Thoracic aorta (tissue), 2 donors: ENCODE results near the gene NCOA4. TPM values are rescaled to one million over a fixed set of nuclear protein-coding genes. Genes with fewer than 3 reads are reported as not detected.
"Not testable (repeated sequence)": the region's sequence is repeated elsewhere in the genome, so short reads cannot be mapped to it uniquely, and the experiment has no call there.

Experiments
- ATAC-seq: fragments of 150-250 bp; one replicate; pipeline ENCODE4 v1.8.0; 2017; ENCODE audit warnings: low read depth; ENCODE audit not compliant: insufficient number of reproducible peaks, low FRiP score
- DNase-seq: peaks from one replicate; pipeline ENCODE4 v3.0.0-alpha.2; 2020; ENCODE audit warnings: low spot score
- H3K27ac ChIP-seq, 2 donors: fragments of 200-600 bp; sonication (generic); 1 replicate in 1 of 2; 2 replicates in 1 of 2; pipeline ENCODE4 v1.5.1; 2016; ENCODE audit warnings: mild to moderate bottlenecking in 2 of 2, moderate library complexity in 2 of 2
- H3K27me3 ChIP-seq: fragments of 200-600 bp; sonication (generic); replicated peaks from 2 replicates; pipeline ENCODE4 v1.6.0; 2016; ENCODE audit warnings: mild to moderate bottlenecking; ENCODE audit not compliant: insufficient read depth
- H3K36me3 ChIP-seq: fragments of 200-600 bp; sonication (generic); one replicate; pipeline ENCODE4 v1.5.1; 2016
- H3K4me1 ChIP-seq, 2 donors: fragments of 200-600 bp; sonication (generic); 1 replicate in 1 of 2; 2 replicates in 1 of 2; pipeline versions ENCODE4 v1.5.1 to v1.6.0; 2016; ENCODE audit warnings: low read depth in 2 of 2, mild to moderate bottlenecking in 1 of 2; ENCODE audit not compliant: control insufficient read depth in 1 of 2
- H3K4me3 ChIP-seq: fragments of 200-600 bp; sonication (generic); 2 replicates; pipeline ENCODE4 v1.5.1; 2016; ENCODE audit warnings: mild to moderate bottlenecking
- H3K9me3 ChIP-seq: fragments of 200-600 bp; sonication (generic); 2 replicates; pipeline ENCODE4 v1.5.1; 2016
- total RNA-seq, 2 donors: library from RNA; depleted of rRNA; stranded (reverse); fragments of >200 nt; gene quantifications; one replicate each; pipeline versions ENCODE4 v1.1.0 to v1.2.3, GENCODE V29; 2016
- TF ChIP-seq, protein P1 (sequence below): fragments of 200-600 bp; sonication (generic); IDR thresholded peaks from one replicate; pipeline ENCODE4 v1.5.1; 2019; ENCODE audit warnings: antibody characterized with exemption

The NCOA4 gene
- total RNA-seq, 2 donors from 2014 or later, result 101 to 111 TPM

- H3K9me3 ChIP-seq, result no peaks in the 10 kb centered on the region
- H3K27me3 ChIP-seq, result no peaks in the 10 kb centered on the region
- no peaks in the 10 kb centered on the region for H3K4me1 ChIP-seq
- no peak for DNase-seq
- TF ChIP-seq, protein P1, sequence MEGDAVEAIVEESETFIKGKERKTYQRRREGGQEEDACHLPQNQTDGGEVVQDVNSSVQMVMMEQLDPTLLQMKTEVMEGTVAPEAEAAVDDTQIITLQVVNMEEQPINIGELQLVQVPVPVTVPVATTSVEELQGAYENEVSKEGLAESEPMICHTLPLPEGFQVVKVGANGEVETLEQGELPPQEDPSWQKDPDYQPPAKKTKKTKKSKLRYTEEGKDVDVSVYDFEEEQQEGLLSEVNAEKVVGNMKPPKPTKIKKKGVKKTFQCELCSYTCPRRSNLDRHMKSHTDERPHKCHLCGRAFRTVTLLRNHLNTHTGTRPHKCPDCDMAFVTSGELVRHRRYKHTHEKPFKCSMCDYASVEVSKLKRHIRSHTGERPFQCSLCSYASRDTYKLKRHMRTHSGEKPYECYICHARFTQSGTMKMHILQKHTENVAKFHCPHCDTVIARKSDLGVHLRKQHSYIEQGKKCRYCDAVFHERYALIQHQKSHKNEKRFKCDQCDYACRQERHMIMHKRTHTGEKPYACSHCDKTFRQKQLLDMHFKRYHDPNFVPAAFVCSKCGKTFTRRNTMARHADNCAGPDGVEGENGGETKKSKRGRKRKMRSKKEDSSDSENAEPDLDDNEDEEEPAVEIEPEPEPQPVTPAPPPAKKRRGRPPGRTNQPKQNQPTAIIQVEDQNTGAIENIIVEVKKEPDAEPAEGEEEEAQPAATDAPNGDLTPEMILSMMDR, result no peak
- H3K27ac ChIP-seq, result no peak overlapping the region
- H3K36me3 ChIP-seq, result peaks cover 27% of the 10 kb centered on the region
- H3K4me3 ChIP-seq, result no peak overlapping the region
- no peak for ATAC-seq
Measured at GRCh38 chr10:46001187-46001756, 29.2 kb downstream of the NCOA4 start.

- TF ChIP-seq, protein P1, result no peak
- Histone ChIP-seq H3K27me3 (no peaks in the 10 kb centered on the region), H3K36me3 (peaks cover 22% of the 10 kb centered on the region), H3K9me3 (no peaks in the 10 kb centered on the region), H3K27ac (no peak overlapping the region), H3K4me1 (no peaks in the 10 kb centered on the region), H3K4me3 (no peak overlapping the region)
- DNase-seq, result no peak
- ATAC-seq, result no peak
Measured at GRCh38 chr10:46000538-46000937, 29.9 kb downstream of the NCOA4 start.

DNA sequence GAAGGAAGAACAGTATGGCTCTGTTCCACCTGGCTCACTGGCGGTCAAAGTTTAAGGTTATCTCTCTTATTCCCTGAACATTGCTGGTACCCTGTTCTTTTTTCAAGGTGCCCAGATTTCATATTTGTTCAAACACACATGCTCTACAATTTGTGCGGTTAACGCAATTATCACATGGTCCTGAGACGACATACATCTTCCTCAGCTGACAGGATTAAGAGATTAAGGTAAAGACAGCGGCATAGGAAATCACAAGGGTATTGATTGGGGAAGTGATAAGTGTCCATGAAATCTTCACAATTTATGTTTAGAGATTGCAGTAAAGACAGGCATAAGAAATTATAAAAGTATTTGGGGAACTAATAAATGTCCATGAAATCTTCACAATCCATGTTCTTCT, 30.5 kb downstream of the NCOA4 start:
- H3K4me3 ChIP-seq, ATAC-seq, H3K27me3 ChIP-seq, H3K4me1 ChIP-seq, DNase-seq, H3K9me3 ChIP-seq, H3K27ac ChIP-seq: not testable (repeated sequence)
- peaks cover 19% of the 10 kb centered on the region for H3K36me3 ChIP-seq

- TF ChIP-seq, protein P1, result no peak
- Histone ChIP-seq H3K4me3 (no peak overlapping the region), H3K36me3 (peaks cover 9% of the 10 kb centered on the region), H3K27me3 (no peaks in the 10 kb centered on the region), H3K27ac (no peak overlapping the region), H3K9me3 (no peaks in the 10 kb centered on the region), H3K4me1 (no peaks in the 10 kb centered on the region)
- DNase-seq (no peak), ATAC-seq (no peak)
Measured at GRCh38 chr10:45997994-45998763, 32.2 kb downstream of the NCOA4 start.

- TF ChIP-seq, protein P1, result no peak
- DNase-seq, result no peak
- no peaks in the 10 kb centered on the region for H3K4me1 ChIP-seq
- no peak overlapping the region for H3K4me3 ChIP-seq
- no peak for ATAC-seq
- peaks cover 7% of the 10 kb centered on the region for H3K36me3 ChIP-seq
- no peak overlapping the region for H3K27ac ChIP-seq
- no peaks in the 10 kb centered on the region for H3K27me3 ChIP-seq
- H3K9me3 ChIP-seq, result no peaks in the 10 kb centered on the region
Measured at GRCh38 chr10:45997557-45997956, 32.9 kb downstream of the NCOA4 start.

- not testable (repeated sequence) for ATAC-seq, DNase-seq, H3K4me1 ChIP-seq, H3K9me3 ChIP-seq, H3K27ac ChIP-seq, H3K36me3 ChIP-seq, H3K27me3 ChIP-seq, H3K4me3 ChIP-seq
Measured at GRCh38 chr10:45985590-45985989, 44.8 kb downstream of the NCOA4 start.

DNA sequence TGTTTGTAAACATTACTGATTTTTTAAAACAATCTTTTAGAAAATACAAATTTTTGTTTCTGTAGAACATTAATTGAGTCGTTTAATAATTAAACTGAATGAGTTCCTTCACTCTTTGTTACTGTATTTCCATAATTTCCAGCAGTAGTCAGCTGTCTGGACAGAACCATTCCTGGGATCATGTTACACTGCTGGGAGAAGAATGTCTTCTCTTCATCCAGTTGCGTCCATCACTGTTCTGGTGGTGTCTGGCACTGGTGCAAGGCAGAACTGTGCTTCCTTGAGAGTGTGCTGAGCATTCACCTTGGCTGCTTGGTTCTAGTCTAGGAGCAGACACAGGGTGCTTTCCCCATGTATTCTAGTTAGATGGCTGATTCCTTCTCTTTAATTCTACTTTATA, 46.0 kb downstream of the NCOA4 start:
- ATAC-seq, H3K36me3 ChIP-seq, H3K4me3 ChIP-seq, H3K27ac ChIP-seq, H3K4me1 ChIP-seq, DNase-seq, H3K9me3 ChIP-seq, H3K27me3 ChIP-seq: not testable (repeated sequence)

GRCh38 chr10:45983538-45984186, 46.8 kb downstream of the NCOA4 start:
- not testable (repeated sequence) for H3K36me3 ChIP-seq, ATAC-seq, H3K9me3 ChIP-seq, H3K27me3 ChIP-seq, H3K4me1 ChIP-seq, DNase-seq, H3K4me3 ChIP-seq, H3K27ac ChIP-seq
